Measurements from ENCODE around the gene AFF1.
"Not testable (repeated sequence)": the region's sequence is repeated elsewhere in the genome, so short reads cannot be mapped to it uniquely, and the experiment has no call there.

AFF1 gene

GRCh38 chr4:87010192-87010591 is 75.4 kb downstream of the AFF1 start:
- DNase-seq (ENCODE audit: low read depth in 1 of 2, low spot score in 1 of 2) = no peak

DNA sequence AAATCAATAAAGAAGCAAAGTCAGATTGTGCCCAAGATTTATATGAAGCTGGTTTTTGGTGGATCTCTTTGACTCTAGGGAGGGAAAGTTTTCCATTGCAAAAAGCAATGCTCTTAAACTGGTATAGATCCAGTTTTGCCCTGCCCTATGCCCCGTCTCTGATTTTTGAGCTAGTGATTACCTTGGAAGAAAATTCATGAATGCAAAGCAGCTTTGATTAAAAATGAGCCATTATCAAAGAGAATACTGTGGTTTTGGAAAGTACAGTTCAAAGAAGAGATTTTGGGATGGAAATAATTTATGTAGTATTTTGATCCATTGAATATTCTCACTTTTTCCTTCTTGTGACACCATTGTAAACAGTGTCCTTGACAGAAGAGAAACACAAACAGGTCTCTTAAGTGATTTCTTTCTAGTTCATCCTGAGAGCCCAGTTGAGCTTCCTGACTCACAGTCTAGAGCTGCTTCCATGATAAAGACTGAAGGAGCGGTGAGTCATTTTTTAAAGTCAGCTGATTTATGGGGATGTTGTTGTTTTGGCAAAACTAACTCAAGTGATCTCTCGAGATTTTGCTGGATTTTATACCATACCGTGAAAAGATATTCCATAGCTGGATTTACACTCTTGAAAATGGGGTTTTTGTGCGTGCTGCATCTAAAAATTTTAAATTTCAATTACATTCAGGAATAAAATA is 76.7 kb downstream of the AFF1 start:
- DNase-seq (ENCODE audit: low read depth in 1 of 2, low spot score in 1 of 2) = no peak

DNA sequence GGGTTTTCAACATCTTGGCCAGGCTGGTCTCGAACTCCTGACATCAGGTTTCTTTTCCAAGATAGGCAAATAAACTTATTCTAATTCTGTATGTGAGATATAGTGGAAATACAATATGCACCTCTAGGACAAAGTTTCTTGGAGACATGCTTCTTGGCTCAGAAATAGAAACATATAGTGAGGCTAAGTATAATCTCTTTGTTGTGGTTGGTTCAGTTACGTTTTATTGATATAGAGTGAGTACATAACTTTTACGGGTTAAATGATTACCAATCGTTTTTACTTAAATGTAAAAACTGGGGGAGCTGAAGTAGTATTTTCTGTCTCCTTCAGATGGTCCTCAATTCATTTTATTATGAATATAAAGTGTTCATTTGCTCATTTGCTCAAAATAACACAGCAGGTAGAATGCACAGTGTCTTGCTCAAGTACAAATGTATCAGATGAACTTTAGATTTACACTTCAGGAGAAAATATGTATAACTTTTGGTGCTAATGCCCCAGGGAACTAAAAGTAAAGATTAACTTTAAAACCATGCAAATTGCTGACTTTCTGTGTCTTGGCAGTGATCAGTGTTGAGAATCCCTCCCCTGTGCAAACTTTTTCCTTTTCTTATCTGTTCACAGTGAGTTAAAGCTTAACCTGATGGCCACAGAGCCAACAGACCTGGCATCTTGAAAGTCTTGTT is 77.6 kb downstream of the AFF1 start:
- no peak for DNase-seq (ENCODE audit: low read depth in 1 of 2, low spot score in 1 of 2)

DNA sequence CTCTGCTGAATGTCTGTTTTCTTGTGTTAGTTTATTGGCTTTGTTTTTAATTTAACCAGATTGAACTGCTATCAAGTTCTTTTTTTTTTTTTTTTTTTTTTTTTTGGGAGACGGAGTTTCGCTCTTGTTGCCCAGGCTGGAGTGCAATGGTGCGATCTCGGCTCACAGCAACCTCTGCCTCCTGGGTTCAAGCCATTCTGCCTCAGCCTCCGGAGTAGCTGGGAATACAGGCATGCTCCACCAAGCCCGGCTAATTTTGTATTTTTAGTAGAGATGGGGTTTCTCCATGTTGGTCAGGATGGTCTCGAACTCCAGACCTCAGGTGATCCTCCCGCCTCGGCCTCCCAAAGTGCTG is 78.1 kb downstream of the AFF1 start:
- DNase-seq (ENCODE audit: low read depth in 1 of 2, low spot score in 1 of 2) = not testable (repeated sequence)

- DNase-seq (ENCODE audit: low read depth in 1 of 2, low spot score in 1 of 2) = no peak
Measured at GRCh38 chr4:87014284-87014782, 79.5 kb downstream of the AFF1 start.

- no peak for DNase-seq (ENCODE audit: low read depth in 1 of 2, low spot score in 1 of 2)
Measured at GRCh38 chr4:87015416-87015815, 80.6 kb downstream of the AFF1 start.

DNA sequence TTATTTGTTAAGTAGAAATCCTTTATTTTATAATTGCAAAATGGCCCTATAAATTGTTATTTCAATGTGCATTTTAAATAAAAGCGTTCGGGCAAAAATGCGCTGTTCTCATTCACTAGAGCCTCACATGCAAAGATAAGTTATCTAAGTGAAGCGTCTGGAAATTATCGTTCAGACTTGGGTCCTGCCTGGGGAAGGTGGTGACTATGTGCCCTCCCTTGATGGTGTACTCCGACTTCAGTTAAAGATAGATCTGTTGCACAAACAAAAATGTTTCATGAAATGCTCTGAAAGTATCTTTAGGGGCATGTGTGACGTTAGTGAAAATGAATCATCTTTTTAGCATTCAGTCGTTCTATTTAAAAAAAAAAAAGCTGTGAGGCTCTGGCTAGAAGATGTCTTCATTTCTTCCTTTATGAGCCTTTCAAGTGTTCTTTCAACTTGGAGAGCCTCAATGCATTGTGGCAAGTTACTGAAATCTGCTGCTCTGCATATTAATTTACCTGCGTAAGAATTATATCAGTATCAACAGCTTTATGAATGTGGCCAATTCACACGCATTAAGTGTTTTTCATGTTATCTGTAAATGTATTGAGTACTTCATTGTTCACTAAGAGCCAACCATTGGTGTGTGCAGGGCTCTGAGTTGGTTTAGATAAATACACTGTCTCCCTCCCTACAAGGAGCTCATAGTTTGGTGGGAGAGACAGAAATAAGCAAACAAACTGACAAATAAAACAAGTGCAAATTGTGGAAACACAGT is 83.0 kb downstream of the AFF1 start:
- no peak for DNase-seq (ENCODE audit: low read depth in 1 of 2, low spot score in 1 of 2)

DNA sequence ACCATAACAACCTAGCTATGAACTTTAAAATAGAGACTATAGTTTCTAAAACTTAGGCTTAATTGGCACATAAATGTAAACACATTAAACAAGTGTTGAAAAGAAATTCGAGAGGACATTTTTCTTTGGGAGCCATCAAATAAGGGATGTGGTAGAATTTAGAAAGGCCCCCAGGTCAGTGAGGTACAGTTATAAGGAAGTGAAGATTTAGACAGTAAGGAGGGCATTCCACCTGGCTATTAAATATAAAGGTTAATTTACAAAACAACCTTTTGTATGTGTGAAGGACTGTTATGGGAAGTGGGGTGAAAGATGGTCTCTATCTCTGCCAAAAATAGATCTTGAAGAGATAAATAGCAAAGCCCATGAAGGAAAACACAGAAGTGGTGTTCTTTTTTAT is 83.9 kb downstream of the AFF1 start:
- no peak for DNase-seq (ENCODE audit: low read depth in 1 of 2, low spot score in 1 of 2)

DNA sequence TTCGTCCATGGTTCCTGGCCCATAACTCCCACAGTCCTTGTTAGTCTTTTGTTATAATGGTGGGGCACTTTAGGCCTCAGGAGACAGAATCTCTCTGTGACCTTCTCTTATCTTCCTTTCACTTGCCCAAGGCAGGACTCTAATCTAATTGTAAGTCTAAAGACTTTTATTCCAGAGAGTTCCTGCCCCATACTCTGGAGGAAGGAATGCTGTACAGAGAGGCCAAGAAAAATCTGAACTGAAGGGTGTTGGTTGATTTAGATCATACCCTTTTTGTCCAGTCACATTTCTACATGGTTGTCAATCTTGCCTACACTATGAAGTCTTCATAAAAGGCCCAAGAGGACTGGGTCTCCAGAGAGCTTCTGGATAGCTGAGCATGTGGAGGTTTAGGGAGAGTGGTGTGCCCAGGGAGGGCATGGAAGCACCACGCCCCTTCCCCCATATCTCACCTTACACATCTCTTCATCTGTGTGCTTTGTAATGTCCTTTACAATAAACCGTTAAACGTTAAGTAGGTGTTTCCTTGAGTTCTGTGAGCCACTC is 84.5 kb downstream of the AFF1 start:
- DNase-seq (ENCODE audit: low read depth in 1 of 2, low spot score in 1 of 2) = no peak

DNA sequence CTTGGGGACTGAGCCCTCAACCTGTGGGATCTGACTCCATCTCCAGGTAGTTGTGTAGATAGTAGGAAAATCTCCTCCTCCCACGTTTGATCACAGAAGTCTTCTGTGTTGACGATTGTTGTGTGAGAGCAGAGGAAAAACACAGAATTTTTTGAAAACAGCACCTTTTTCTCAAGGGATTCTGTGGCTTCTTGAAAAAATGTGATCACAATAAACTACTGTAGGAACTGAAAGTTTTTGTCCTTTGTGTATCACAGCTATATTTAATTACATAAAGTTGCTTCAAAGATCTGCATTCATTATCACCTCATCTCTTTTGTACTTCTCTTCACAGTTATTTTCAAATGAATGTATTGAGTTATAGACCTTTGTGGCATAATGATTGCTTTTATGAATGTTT is 85.1 kb downstream of the AFF1 start:
- DNase-seq (ENCODE audit: low read depth in 1 of 2, low spot score in 1 of 2) = no peak

- no peak for DNase-seq (ENCODE audit: low read depth in 1 of 2, low spot score in 1 of 2)
Measured at GRCh38 chr4:87024201-87024600, 89.4 kb downstream of the AFF1 start.

DNA sequence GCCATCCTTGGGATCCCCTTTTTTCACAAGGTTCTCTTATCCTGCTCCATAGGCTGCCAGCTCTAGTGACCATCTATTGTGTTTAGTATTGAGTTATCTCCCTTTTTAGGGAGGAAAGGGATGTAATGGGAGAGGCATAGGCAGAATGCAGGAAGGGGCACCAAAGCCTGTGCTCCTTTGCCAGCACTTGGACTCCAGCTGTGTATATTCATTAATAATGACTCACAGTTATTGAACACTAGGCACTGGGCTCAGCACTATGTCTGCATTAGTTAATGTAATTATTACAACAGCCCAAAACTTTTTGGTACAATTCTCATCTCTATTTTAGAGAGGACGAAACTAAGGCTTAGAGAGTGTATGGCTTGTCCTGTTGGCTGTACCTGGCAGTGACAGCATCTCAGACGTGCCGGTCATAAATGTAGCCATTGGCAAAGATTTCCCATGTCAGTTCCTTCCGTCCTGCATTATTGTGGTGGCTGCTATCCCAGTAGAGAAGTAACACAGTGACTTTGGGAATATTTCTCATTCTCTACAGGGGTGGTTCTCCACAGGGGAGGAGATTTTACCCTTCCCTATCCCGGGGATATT is 90.3 kb downstream of the AFF1 start:
- DNase-seq (ENCODE audit: low read depth in 1 of 2, low spot score in 1 of 2) = no peak

- DNase-seq (ENCODE audit: low read depth in 1 of 2, low spot score in 1 of 2) = no peak
Measured at GRCh38 chr4:87025614-87026041, 90.8 kb downstream of the AFF1 start.

DNA sequence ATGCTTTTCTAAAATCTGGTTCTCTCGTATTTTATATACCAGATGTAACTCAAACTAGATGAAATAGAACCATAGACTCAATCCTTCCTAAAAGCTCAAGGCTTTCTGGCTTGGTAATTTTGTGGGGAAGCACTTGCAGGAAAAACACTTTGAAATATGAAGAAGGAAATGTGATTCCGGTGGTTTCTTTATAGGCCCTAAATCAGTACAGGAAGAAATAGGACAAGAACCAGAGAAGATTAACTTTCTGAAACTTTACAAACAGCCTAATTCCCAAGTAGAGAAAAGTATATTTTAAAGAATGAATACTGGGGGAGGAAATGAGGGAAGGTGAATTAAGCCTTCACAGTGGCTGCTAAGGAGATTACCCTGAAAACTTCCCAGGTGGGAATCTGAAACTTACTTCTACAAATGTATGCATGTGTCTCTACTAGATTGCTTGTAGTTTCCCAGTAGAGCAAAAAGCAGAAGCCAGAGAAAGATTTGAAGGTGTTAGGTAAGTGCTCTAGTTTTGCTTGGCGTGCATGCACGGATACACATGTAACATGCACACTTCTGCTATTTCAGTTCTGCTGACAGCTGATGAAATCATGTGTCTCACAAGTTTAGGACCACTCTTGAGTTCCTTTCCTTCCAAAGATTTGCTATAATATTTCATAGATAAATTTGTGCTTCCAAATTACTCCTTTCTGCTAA is 92.1 kb downstream of the AFF1 start:
- DNase-seq (ENCODE audit: low read depth in 1 of 2, low spot score in 1 of 2) = no peak

DNA sequence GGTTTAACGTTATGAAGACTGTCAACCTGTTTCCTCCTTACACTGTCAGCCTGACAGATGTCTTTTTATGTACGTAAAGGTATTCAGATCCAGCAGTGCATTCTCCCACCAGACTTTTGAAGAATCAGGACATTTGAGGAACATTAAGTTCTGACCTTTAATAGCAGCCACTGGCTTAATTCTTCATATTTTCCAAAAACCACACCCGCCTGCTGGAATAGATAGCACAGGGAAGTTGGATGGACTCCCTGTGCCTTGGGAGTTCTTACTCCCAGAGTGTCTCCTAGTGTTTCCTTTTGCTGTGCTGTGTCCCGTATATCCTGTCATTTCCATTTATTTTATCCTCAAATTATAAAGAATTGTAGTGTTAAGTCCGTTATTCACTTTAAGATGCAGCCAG is 94.5 kb downstream of the AFF1 start:
- DNase-seq (ENCODE audit: low read depth in 1 of 2, low spot score in 1 of 2) = no peak

DNA sequence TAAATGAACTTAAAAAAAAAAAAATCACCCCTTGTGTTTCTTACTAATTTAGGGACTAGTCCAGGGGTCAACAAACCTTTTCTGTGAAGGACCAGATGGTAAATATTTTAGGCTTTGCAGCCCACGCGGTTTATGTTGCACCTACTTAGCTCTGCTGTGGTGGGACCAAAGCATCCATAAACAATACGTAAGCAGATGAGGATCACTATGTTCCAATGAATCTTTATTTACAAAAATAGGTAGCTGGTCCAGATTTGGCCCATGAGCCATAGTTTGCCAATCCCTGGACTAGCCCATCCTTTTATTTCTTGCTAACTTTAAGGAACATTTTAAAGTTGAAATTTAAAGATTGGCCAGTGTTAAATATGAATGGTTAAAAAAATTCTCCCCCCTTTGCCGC is 95.3 kb downstream of the AFF1 start:
- DNase-seq (ENCODE audit: low read depth in 1 of 2, low spot score in 1 of 2) = no peak

DNA sequence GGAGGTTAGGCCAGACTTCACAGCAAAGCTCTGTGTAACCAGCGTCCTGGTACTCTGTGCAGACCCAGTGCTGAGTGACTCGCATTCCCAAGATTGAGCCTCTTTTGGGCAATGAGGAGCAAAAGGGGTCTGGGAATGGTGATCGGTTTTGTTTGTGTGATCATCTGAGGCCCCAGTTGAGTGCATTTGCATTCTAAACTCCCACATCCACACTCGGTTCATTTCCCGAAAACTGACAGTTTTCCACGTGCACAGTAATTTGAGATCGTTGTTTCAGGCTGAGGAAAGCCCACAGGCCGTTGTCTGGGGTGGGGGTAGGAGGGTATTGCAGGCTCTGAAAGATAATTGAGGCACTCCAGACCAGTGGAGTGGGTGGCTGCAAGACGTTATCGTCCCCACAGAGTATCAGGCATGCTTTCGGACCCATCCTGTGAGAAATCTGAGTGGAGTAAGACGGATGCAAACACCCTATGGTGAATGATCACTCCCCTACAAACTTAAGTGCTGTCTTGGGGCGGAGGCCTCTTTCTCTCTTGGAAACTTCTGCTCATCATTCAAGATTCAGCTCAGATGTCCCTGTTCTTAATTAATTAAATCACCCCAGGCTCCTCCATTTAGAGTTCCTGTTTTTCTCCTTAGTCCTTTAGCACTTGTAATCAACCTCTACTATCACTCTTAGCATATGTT is 96.1 kb downstream of the AFF1 start:
- no peak for DNase-seq (ENCODE audit: low read depth in 1 of 2, low spot score in 1 of 2)

- no peak for DNase-seq (ENCODE audit: low read depth in 1 of 2, low spot score in 1 of 2)
Measured at GRCh38 chr4:87031920-87032319, 97.1 kb downstream of the AFF1 start.

GRCh38 chr4:87032884-87033533 is 98.2 kb downstream of the AFF1 start:
- no peak for DNase-seq (ENCODE audit: low read depth in 1 of 2, low spot score in 1 of 2)

DNA sequence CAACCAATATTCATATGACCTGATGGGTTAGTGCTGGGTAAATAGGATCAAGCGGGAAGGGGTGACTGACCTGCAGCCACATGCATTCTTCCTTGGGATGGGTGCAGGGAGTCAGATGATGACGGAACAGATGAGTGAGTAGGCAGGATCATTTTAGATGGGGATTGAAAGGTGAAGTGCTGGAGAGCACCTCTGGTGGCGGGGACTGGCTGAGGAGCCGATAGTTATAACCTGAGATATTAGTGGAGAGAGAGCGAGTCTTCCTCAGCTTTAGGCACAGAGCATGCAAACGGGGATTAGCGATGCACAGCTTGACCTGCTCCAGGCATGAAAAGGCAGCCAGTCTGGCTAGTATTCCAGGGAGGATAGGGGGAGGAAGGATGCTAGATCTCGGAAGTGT is 99.1 kb downstream of the AFF1 start:
- no peak for DNase-seq (ENCODE audit: low read depth in 1 of 2, low spot score in 1 of 2)

Data from stimulated activated CD4-positive, alpha-beta T cell treated with anti-CD3 and anti-CD28 coated beads, Interleukin-15, amount 100 ng/mL, for 1 hour (primary cell).